HepG2 (cell line): ENCODE results near the gene BMAL1. TPM values are rescaled to one million over a fixed set of nuclear protein-coding genes. Genes with fewer than 3 reads are reported as not detected.

ENCODE experiments used
- ARID3A ChIP-seq: IDR thresholded peaks from 2 replicates; pipeline ENCODE4 v1.6.1; 2012; ENCODE audit warnings: low read depth, low read length, improper control_type of control experiment
- FOXA3 ChIP-seq: IDR thresholded peaks from 2 replicates; pipeline ENCODE4 v1.6.1; 2016; ENCODE audit warnings: missing genetic modification reagents, missing compliant biosample characterization
- FOXK2 ChIP-seq: fragments of 450-650 bp; IDR thresholded peaks from 2 replicates; pipeline ENCODE4 v1.6.1; 2016
- FOXP1 ChIP-seq, 2 experiments: fragments of 450-650 bp in 1 of 2; IDR thresholded peaks; 2 replicates each; pipeline ENCODE4 v1.6.1; 2017 to 2018; ENCODE audit warnings: antibody characterized with exemption in 1 of 2
- NFE2L2 ChIP-seq: fragments of 150-350 bp; IDR thresholded peaks from 2 replicates; pipeline ENCODE4 v1.6.1; 2014; ENCODE audit warnings: low read length
- PRDM15 ChIP-seq: sonication (generic); formaldehyde crosslinking; IDR thresholded peaks from 2 replicates; pipeline ENCODE4 v1.4.0; 2020; ENCODE audit warnings: missing genetic modification reagents
- REPIN1 ChIP-seq: sonication (generic); formaldehyde crosslinking; IDR thresholded peaks from 2 replicates; pipeline ENCODE4 v1.8.0; 2022; ENCODE audit warnings: missing genetic modification reagents, low read depth, mild to moderate bottlenecking, borderline replicate concordance
- SAP130 ChIP-seq: IDR thresholded peaks from 2 replicates; pipeline ENCODE4 v1.6.1; 2016; ENCODE audit warnings: low read depth
- STAG1 ChIP-seq: sonication (generic); formaldehyde crosslinking; IDR thresholded peaks from 2 replicates; pipeline ENCODE4 v1.4.0; 2020; ENCODE audit warnings: missing genetic modification reagents
- YY1 ChIP-seq: IDR thresholded peaks from 2 replicates; pipeline ENCODE4 v1.6.1; 2011; ENCODE audit warnings: low read length, low read depth, moderate library complexity, mild to moderate bottlenecking; ENCODE audit not compliant: insufficient read depth, insufficient replicate concordance
- ZFP1 ChIP-seq: IDR thresholded peaks from 2 replicates; pipeline ENCODE4 v1.6.1; 2016
- ZNF546 ChIP-seq: sonication (generic); formaldehyde crosslinking; conservative IDR thresholded peaks from 2 replicates; pipeline ENCODE4 v1.8.1; 2023; ENCODE audit warnings: mild to moderate bottlenecking, missing genetic modification reagents
- polyA plus RNA-seq, 8 experiments: library from polyadenylated mRNA; depleted of rRNA in 3 of 8; stranded (reverse) in 7 of 8; unstranded in 1 of 8; fragments of >200 nt; fragmentation: Illumina TruSeq in 4 of 8; extraction: Trizol in 4 of 8; gene quantifications; 2 replicates each; pipeline versions ENCODE4 v1.2.1 to v1.2.3, GENCODE V29; 2011 to 2016; ENCODE audit warnings: low read depth in 4 of 8, missing spikeins in 1 of 8, mixed read lengths in 1 of 8; ENCODE audit not compliant: insufficient read depth in 1 of 8
- total RNA-seq, 5 experiments: library from RNA; depleted of rRNA; stranded (reverse); fragments of >200 nt; fragmentation: Illumina TruSeq; extraction: Trizol; gene quantifications; 2 replicates each; pipeline ENCODE4 v1.2.3, GENCODE V29; 2016; ENCODE audit warnings: low read depth in 1 of 5
- TF ChIP-seq, protein P1 (sequence below), 2 experiments: sonication (generic) in 1 of 2; formaldehyde crosslinking in 1 of 2; IDR thresholded peaks; 2 replicates each; pipeline versions ENCODE4 v1.4.0 to v1.6.1; 2018 to 2020; ENCODE audit warnings: missing genetic modification reagents in 2 of 2, borderline replicate concordance in 1 of 2, low read depth in 1 of 2, mild to moderate bottlenecking in 1 of 2, missing biosample characterization in 1 of 2

The BMAL1 gene
- total and polyA plus RNA-seq, 2 of the 13 experiments (the other 11 are each of a cell fraction or from before 2014, with no cell fraction given): 4.5 to 4.8 TPM

DNA sequence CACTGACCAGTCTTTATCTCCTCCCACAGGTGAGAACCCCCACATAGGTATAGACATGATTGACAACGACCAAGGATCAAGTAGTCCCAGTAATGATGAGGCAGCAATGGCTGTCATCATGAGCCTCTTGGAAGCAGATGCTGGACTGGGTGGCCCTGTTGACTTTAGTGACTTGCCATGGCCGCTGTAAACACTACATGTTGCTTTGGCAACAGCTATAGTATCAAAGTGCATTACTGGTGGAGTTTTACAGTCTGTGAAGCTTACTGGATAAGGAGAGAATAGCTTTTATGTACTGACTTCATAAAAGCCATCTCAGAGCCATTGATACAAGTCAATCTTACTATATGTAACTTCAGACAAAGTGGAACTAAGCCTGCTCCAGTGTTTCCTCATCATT is 109.0 kb downstream of the BMAL1 start (continued):
- TF ChIP-seq PRDM15 (CRISPR knock-in tag) (no peak), NFE2L2 (no peak), YY1 (peak; percentile 78), STAG1 (no peak), ARID3A (peak; percentile 90), SAP130 (CRISPR knock-in tag) (peak; percentile 55), FOXK2 (peak; percentile 46; the same call in 1 of the 2 replicates), REPIN1 (CRISPR knock-in tag) (no peak), FOXA3 (CRISPR knock-in tag) (peak; percentile 86), ZNF546 (CRISPR knock-in tag) (no peak), ZFP1 (CRISPR knock-in tag) (no peak), FOXP1 (IDR thresholded peaks at IDR 0.05) (peak; percentile 52; the same call in 1 of the 2 replicates), FOXP1 (CRISPR knock-in tag; IDR thresholded peaks at IDR 0.05) (peak; percentile 80)
- TF ChIP-seq, protein P1, sequence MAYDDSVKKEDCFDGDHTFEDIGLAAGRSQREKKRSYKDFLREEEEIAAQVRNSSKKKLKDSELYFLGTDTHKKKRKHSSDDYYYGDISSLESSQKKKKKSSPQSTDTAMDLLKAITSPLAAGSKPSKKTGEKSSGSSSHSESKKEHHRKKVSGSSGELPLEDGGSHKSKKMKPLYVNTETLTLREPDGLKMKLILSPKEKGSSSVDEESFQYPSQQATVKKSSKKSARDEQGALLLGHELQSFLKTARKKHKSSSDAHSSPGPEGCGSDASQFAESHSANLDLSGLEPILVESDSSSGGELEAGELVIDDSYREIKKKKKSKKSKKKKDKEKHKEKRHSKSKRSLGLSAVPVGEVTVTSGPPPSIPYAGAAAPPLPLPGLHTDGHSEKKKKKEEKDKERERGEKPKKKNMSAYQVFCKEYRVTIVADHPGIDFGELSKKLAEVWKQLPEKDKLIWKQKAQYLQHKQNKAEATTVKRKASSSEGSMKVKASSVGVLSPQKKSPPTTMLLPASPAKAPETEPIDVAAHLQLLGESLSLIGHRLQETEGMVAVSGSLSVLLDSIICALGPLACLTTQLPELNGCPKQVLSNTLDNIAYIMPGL (CRISPR knock-in tag; IDR thresholded peaks at IDR 0.05; ENCODE audit: borderline replicate concordance in 1 of 2, low read depth in 1 of 2): no peak
- TF ChIP-seq, all 625 proteins: peak for 13
